Activated B cell treated with CpG ODN at 0.5 μM for 24 hours (primary cell): ENCODE measurements around the gene CTNNA2. TPM values are rescaled to one million over a fixed set of nuclear protein-coding genes. Genes with fewer than 3 reads are reported as not detected.

ENCODE experiments used
- ATAC-seq: fragments of 200-7000 bp; cut with Tn5 transposase; one replicate; pipeline ENCODE4 v1.10.0; 2021; ENCODE audit warnings: low read depth, mild to moderate bottlenecking, moderate library complexity
- CTCF ChIA-PET: fragments of 350-600 bp; sonication (Branson Sonifier 250); formaldehyde crosslinking; loops from one replicate; lab custom pipeline; 2021; ENCODE audit warnings: antibody characterized with exemption; lab: Charles Lee
- POLR2A ChIA-PET: fragments of 350-600 bp; sonication (Branson Sonifier 250); formaldehyde crosslinking; loops from one replicate; lab custom pipeline; 2021; ENCODE audit warnings: antibody characterized with exemption; lab: Charles Lee
- DNase-seq: peaks from one replicate; pipeline ENCODE4 v3.0.0; 2022
- H3K27ac Mint-ChIP-seq: one replicate; pipeline ENCODE4 v1.8.0; 2020; ENCODE audit warnings: mixed read lengths
- H3K27me3 Mint-ChIP-seq: one replicate; pipeline ENCODE4 v1.8.0; 2021; ENCODE audit warnings: mixed read lengths
- H3K36me3 Mint-ChIP-seq: one replicate; pipeline ENCODE4 v1.8.0; 2021; ENCODE audit warnings: low read depth, mixed read lengths
- H3K4me1 Mint-ChIP-seq: one replicate; pipeline ENCODE4 v1.8.0; 2021; ENCODE audit warnings: mixed read lengths
- H3K4me3 Mint-ChIP-seq: one replicate; pipeline ENCODE4 v1.8.0; 2020; ENCODE audit warnings: mild to moderate bottlenecking, mixed read lengths
- H3K9me3 Mint-ChIP-seq: one replicate; pipeline ENCODE4 v1.8.0; 2020; ENCODE audit warnings: mixed read lengths
- CTCF ChIP-seq: fragments of 200-600 bp; IDR thresholded peaks from one replicate; pipeline ENCODE4 v1.8.0; 2022; ENCODE audit warnings: antibody characterized with exemption, mild to moderate bottlenecking
- intact Hi-C: fragments of 100-400 bp; cut with micrococcal nuclease; formaldehyde crosslinking; loops from one replicate; pipeline ENCODE4 v1.15.1; 2024
- total RNA-seq: library from RNA; stranded (reverse); gene quantifications from 2 replicates; pipeline ENCODE4 v1.2.3, GENCODE V29; 2022

CTNNA2 gene
- total RNA-seq, 1 donor from 2014 or later: not detected

- ATAC-seq (no peak), DNase-seq (no peak)
- no peaks in the 10 kb centered on the region for H3K27me3 Mint-ChIP-seq
- TF ChIP-seq CTCF: no peak
- ChIA-PET POLR2A (no interaction called here), CTCF (no interaction called here)
- no peaks in the 10 kb centered on the region for H3K4me1 Mint-ChIP-seq
- no peak overlapping the region for H3K27ac Mint-ChIP-seq
- H3K4me3 Mint-ChIP-seq: no peak overlapping the region
- H3K36me3 Mint-ChIP-seq: no peaks in the 10 kb centered on the region
- H3K9me3 Mint-ChIP-seq: no peaks in the 10 kb centered on the region
- intact Hi-C loops: no loop called here
Observed at GRCh38 chr2:80573950-80574349, 1061.1 kb downstream of the CTNNA2 start.

GRCh38 chr2:80579756-80580155 lies 1066.9 kb downstream of the CTNNA2 start:
- Mint-ChIP-seq H3K9me3 (no peaks in the 10 kb centered on the region), H3K27ac (no peak overlapping the region), H3K27me3 (no peaks in the 10 kb centered on the region), H3K36me3 (no peaks in the 10 kb centered on the region), H3K4me3 (no peak overlapping the region), H3K4me1 (no peaks in the 10 kb centered on the region)
- DNase-seq (no peak), ATAC-seq (no peak)
- ChIA-PET POLR2A (no interaction called here), CTCF (no interaction called here)
- TF ChIP-seq CTCF: no peak
- intact Hi-C loops: no loop called here

GRCh38 chr2:80591233-80591632 lies 1078.4 kb downstream of the CTNNA2 start:
- CTCF ChIA-PET: interaction anchor here (1.4 kb wide), 1 partner anchor 10 kb away, joined by 3 read pairs; no protein-coding TSS in a partner anchor
- H3K4me3 Mint-ChIP-seq: no peak overlapping the region

GRCh38 chr2:80592106-80592505 lies 1079.3 kb downstream of the CTNNA2 start:
- DNase-seq (no peak), ATAC-seq (no peak)
- H3K9me3 Mint-ChIP-seq: peaks cover 12% of the 10 kb centered on the region
- no peaks in the 10 kb centered on the region for H3K4me1 Mint-ChIP-seq
- no peak overlapping the region for H3K4me3 Mint-ChIP-seq
- no peaks in the 10 kb centered on the region for H3K27me3 Mint-ChIP-seq
- intact Hi-C loops: no loop called here
- TF ChIP-seq CTCF: no peak
- no peak overlapping the region for H3K27ac Mint-ChIP-seq
- CTCF ChIA-PET: interaction anchor here (1.4 kb wide), 1 partner anchor 9 kb away, joined by 3 read pairs; no protein-coding TSS in a partner anchor
- POLR2A ChIA-PET: no interaction called here
- H3K36me3 Mint-ChIP-seq: no peaks in the 10 kb centered on the region

More at GRCh38 chr2:80591233-80591632, 1078.4 kb downstream of the CTNNA2 start:
- H3K36me3 Mint-ChIP-seq: no peaks in the 10 kb centered on the region
- no peak for ATAC-seq
- POLR2A ChIA-PET: no interaction called here
- no peak overlapping the region for H3K27ac Mint-ChIP-seq
- H3K4me1 Mint-ChIP-seq: no peaks in the 10 kb centered on the region
- no peaks in the 10 kb centered on the region for H3K27me3 Mint-ChIP-seq
- no peak for TF ChIP-seq CTCF
- H3K9me3 Mint-ChIP-seq: peaks cover 12% of the 10 kb centered on the region
- intact Hi-C loops: no loop called here
- DNase-seq: no peak

- Mint-ChIP-seq H3K27me3 (no peaks in the 10 kb centered on the region), H3K9me3 (peaks cover 7% of the 10 kb centered on the region), H3K4me3 (no peak overlapping the region), H3K4me1 (no peaks in the 10 kb centered on the region), H3K27ac (no peak overlapping the region), H3K36me3 (no peaks in the 10 kb centered on the region)
- ATAC-seq (no peak), DNase-seq (no peak)
- no peak for TF ChIP-seq CTCF
- CTCF ChIA-PET: no interaction called here
- POLR2A ChIA-PET: no interaction called here
- intact Hi-C loops: no loop called here
Observed at GRCh38 chr2:80610108-80610507, 1097.3 kb downstream of the CTNNA2 start.
